ENCODE results near the gene RIT1. TPM values are rescaled to one million over a fixed set of nuclear protein-coding genes. Genes with fewer than 3 reads are reported as not detected.

The RIT1 gene
- total and polyA plus RNA-seq, 7 donors = 13.1 to 23.2 (median 16.6) TPM

DNA sequence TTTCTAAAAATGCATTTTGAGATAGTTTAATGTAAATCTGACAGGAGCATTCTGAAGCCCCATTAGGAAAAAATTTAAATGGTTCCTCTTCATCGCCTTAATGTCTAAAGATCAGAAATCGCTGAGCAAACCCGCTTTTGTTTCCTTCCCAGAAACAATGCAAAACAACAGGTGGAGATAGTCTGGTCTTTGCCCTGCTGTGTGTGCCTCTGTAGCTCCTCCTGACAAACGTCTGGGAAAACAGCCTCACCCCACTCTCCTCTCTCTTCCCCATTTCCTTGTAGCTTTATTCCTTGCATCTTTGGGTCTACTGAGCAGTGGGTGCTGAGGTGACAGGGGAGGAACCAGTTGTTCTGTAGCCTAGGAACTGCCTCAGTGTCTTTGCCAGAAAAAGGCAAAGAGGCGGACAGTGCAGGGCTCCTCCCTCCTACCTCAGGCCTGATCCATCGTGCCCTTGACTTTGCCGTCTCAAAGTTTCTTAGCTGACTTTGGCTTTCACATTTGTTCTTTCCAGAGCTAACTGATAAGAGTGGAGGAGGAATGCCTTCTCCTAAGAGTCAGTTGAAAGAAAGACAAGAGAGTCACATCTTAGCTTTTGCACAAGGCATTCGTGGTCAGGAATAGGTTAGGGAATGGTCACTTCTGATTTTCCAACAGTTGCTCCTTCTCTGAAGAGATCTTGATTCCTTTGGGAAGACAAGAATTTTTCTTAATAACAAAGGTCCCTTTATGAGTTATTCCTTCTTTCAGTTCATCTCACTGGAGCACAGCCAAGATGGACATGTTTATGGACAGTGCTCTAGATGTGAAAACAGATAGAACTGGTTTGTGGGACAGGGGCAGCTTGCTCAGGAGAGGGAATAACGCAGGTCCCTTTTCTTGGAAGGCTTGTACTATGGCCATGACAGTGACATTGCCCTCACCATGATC is 26.9 kb downstream of the RIT1 start:
- Histone ChIP-seq H3K27ac (no peak overlapping the region), H3K4me3 (no peak overlapping the region)
- intact Hi-C loops (cut with DNase I) = no loop called here

DNA sequence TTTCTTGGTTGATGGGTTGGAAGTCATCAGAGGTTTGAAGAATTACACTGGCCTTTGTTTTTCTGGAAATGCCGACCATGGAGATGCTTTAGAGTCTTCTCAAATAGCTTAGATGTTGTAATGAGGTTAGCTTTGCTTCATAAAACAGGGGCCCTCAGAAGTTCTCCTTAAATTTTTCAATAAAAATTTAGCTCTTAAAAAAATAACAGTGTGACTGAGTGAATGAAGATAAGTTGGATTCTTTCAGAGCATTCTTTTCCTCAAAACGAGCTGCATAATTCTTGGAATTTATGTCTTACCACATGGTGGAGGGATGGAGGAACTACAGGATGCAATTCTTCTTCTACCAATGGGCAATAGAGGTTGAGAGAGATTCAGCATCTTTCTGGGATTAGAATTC is 28.4 kb downstream of the RIT1 start:
- 85 to 89% methylated on average over 2 of the region's 2 CpGs for WGBS, 2 donors
- Histone ChIP-seq H3K27ac (no peak overlapping the region), H3K27me3 (no peaks in the 10 kb centered on the region), H3K4me3 (no peak overlapping the region), H3K9me3 (no peaks in the 10 kb centered on the region), H3K36me3 (peaks cover 0 to 35% (median 0%) of the 10 kb centered on the region in 4 donors), H3K4me1 (no peaks in the 10 kb centered on the region)
- no peak for TF ChIP-seq POLR2A (IDR thresholded peaks at IDR 0.05)
- no peak for TF ChIP-seq POLR2AphosphoS5 (IDR thresholded peaks at IDR 0.05)
- TF ChIP-seq, protein P1, sequence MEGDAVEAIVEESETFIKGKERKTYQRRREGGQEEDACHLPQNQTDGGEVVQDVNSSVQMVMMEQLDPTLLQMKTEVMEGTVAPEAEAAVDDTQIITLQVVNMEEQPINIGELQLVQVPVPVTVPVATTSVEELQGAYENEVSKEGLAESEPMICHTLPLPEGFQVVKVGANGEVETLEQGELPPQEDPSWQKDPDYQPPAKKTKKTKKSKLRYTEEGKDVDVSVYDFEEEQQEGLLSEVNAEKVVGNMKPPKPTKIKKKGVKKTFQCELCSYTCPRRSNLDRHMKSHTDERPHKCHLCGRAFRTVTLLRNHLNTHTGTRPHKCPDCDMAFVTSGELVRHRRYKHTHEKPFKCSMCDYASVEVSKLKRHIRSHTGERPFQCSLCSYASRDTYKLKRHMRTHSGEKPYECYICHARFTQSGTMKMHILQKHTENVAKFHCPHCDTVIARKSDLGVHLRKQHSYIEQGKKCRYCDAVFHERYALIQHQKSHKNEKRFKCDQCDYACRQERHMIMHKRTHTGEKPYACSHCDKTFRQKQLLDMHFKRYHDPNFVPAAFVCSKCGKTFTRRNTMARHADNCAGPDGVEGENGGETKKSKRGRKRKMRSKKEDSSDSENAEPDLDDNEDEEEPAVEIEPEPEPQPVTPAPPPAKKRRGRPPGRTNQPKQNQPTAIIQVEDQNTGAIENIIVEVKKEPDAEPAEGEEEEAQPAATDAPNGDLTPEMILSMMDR (IDR thresholded peaks at IDR 0.05) = no peak
- TF ChIP-seq EP300 (IDR thresholded peaks at IDR 0.05) = no peak
- no peak for DNase-seq
- intact Hi-C loops (cut with DNase I) = no loop called here

More for the DNA sequence above, 26.9 kb downstream of the RIT1 start:
- Histone ChIP-seq H3K9me3 (no peaks in the 10 kb centered on the region), H3K27me3 (no peaks in the 10 kb centered on the region), H3K4me1 (no peaks in the 10 kb centered on the region), H3K36me3 (peaks cover 0 to 35% (median 0%) of the 10 kb centered on the region in 4 donors)
- no peak for TF ChIP-seq POLR2A (IDR thresholded peaks at IDR 0.05)
- no peak for TF ChIP-seq POLR2AphosphoS5 (IDR thresholded peaks at IDR 0.05)
- TF ChIP-seq EP300 (IDR thresholded peaks at IDR 0.05) = no peak
- TF ChIP-seq, protein P1 (IDR thresholded peaks at IDR 0.05) = no peak
- WGBS, 2 donors = 31 to 64% methylated on average over 9 of the region's 9 CpGs
- no peak for DNase-seq

DNA sequence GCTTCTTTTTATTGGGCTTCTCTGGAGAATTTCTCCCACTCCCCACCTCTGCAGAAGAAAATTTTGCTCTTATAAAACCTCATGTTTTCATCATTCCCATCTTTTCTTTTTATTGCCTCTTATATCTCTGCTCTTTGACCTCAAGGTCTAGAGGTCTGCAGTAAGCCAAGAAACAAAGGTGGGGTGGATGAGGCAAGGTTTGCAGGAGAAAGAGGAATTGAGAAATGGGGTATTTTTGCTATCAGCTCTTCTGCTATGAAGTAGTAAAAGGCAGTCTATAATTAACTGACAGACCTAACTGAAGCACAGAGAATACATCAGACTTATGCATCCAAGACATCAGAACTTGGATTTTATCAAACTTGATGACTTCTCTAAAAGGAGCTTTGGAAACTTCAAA is 28.9 kb downstream of the RIT1 start:
- Histone ChIP-seq H3K4me1 (no peaks in the 10 kb centered on the region), H3K27me3 (no peaks in the 10 kb centered on the region), H3K4me3 (no peak overlapping the region), H3K9me3 (no peaks in the 10 kb centered on the region), H3K27ac (no peak overlapping the region), H3K36me3 (peaks cover 0 to 35% (median 0%) of the 10 kb centered on the region in 4 donors)
- intact Hi-C loops (cut with DNase I) = no loop called here
- TF ChIP-seq POLR2A (IDR thresholded peaks at IDR 0.05) (no peak), POLR2AphosphoS5 (IDR thresholded peaks at IDR 0.05) (no peak), EP300 (IDR thresholded peaks at IDR 0.05) (no peak)
- TF ChIP-seq, protein P1 (IDR thresholded peaks at IDR 0.05) = no peak
- DNase-seq = no peak

DNA sequence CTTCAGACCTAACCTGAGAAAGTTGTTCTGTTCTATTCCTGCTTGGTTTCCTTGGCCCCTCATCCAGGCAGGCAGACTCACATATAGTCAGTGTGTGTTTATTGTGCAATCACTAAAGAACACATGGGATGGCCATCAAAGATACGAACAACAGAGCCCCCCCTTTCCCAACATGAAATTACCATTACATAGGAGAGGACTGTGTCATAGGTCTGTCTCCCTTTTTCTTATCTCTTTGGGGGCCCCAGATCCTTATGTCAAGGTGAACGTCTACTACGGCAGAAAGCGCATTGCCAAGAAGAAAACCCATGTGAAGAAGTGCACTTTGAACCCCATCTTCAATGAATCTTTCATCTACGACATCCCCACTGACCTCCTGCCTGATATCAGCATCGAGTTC is 30.2 kb downstream of the RIT1 start:
- no peak overlapping the region for H3K4me3 ChIP-seq
- no peak overlapping the region for H3K27ac ChIP-seq
- H3K27me3 ChIP-seq = no peaks in the 10 kb centered on the region
- no peak for DNase-seq
- no peaks in the 10 kb centered on the region for H3K4me1 ChIP-seq
- peaks cover 0 to 28% (median 0%) of the 10 kb centered on the region in 4 donors for H3K36me3 ChIP-seq
- TF ChIP-seq POLR2AphosphoS5 (IDR thresholded peaks at IDR 0.05) (no peak), POLR2A (IDR thresholded peaks at IDR 0.05) (no peak), EP300 (IDR thresholded peaks at IDR 0.05) (no peak)
- TF ChIP-seq, protein P1 (IDR thresholded peaks at IDR 0.05) = no peak
- no peaks in the 10 kb centered on the region for H3K9me3 ChIP-seq
- intact Hi-C loops (cut with DNase I) = no loop called here
- 89 to 93% methylated on average over 6 of the region's 6 CpGs for WGBS, 2 donors

All from sigmoid colon (tissue), 7 donors.